GM18873 (cell line): Measurements from ENCODE around the gene FBP1.

Experiments used
- ATAC-seq: cut with Tn5 transposase; IDR thresholded peaks from one replicate; pipeline ENCODE4 v1.9.1; 2021; ENCODE audit warnings: mild to moderate bottlenecking, moderate library complexity, moderate number of reproducible peaks; ENCODE audit not compliant: unreplicated experiment, low FRiP score

Gene FBP1

GRCh38 chr9:94657021-94657725 lies 17.9 kb upstream of the FBP1 start:
- no peak for ATAC-seq

- ATAC-seq, result peak; percentile 78
Measured at GRCh38 chr9:94656200-94656599, 16.9 kb upstream of the FBP1 start.

GRCh38 chr9:94655739-94656138 lies 16.4 kb upstream of the FBP1 start:
- ATAC-seq, result no peak

- no peak for ATAC-seq
Measured at GRCh38 chr9:94654165-94654894, 15.0 kb upstream of the FBP1 start.

GRCh38 chr9:94650949-94651348 lies 11.6 kb upstream of the FBP1 start:
- no peak for ATAC-seq

GRCh38 chr9:94649100-94649819 lies 9.9 kb upstream of the FBP1 start:
- no peak for ATAC-seq

GRCh38 chr9:94648185-94648584 lies 8.9 kb upstream of the FBP1 start:
- ATAC-seq, result no peak

- ATAC-seq, result no peak
Measured at GRCh38 chr9:94645901-94646300, 6.6 kb upstream of the FBP1 start.

GRCh38 chr9:94644543-94644942 lies 5.2 kb upstream of the FBP1 start:
- ATAC-seq, result no peak

- ATAC-seq, result no peak
Measured at GRCh38 chr9:94643741-94644140, 4.4 kb upstream of the FBP1 start.

GRCh38 chr9:94643176-94643575 lies 3.9 kb upstream of the FBP1 start:
- no peak for ATAC-seq

- no peak for ATAC-seq
Measured at GRCh38 chr9:94642501-94642900, 3.2 kb upstream of the FBP1 start.

GRCh38 chr9:94639999-94640376 lies 670 bp upstream of the FBP1 start:
- ATAC-seq, result no peak

- ATAC-seq, result no peak
Measured at GRCh38 chr9:94638335-94639060, 820 bp downstream of the FBP1 start.

- no peak for ATAC-seq
Measured at GRCh38 chr9:94632737-94633136, 6.6 kb downstream of the FBP1 start.

GRCh38 chr9:94631599-94631998 lies 7.7 kb downstream of the FBP1 start:
- no peak for ATAC-seq

- ATAC-seq, result no peak
Measured at GRCh38 chr9:94630833-94631232, 8.5 kb downstream of the FBP1 start.

- ATAC-seq, result no peak
Measured at GRCh38 chr9:94630281-94630680, 9.0 kb downstream of the FBP1 start.

GRCh38 chr9:94627287-94627686 lies 12.0 kb downstream of the FBP1 start:
- ATAC-seq, result no peak

GRCh38 chr9:94625835-94626234 lies 13.5 kb downstream of the FBP1 start:
- no peak for ATAC-seq

GRCh38 chr9:94624629-94625028 lies 14.7 kb downstream of the FBP1 start:
- ATAC-seq, result no peak
